Activated CD4-positive, alpha-beta memory T cell treated with anti-CD3 and anti-CD28 coated beads for 36 hours (primary cell): ENCODE results near the gene ABLIM3. TPM values are rescaled to one million over a fixed set of nuclear protein-coding genes. Genes with fewer than 3 reads are reported as not detected.
"Not testable (repeated sequence)": the region's sequence is repeated elsewhere in the genome, so short reads cannot be mapped to it uniquely, and the experiment has no call there.

Experiments used
- CTCF ChIA-PET: fragments of 350-600 bp; sonication (Branson Sonifier 250); formaldehyde crosslinking; loops from one replicate; lab custom pipeline; 2021; ENCODE audit warnings: antibody characterized with exemption, inconsistent platforms; lab: Charles Lee
- POLR2A ChIA-PET: fragments of 350-600 bp; sonication (Branson Sonifier 250); formaldehyde crosslinking; loops from one replicate; lab custom pipeline; 2021; ENCODE audit warnings: antibody characterized with exemption; lab: Charles Lee
- DNase-seq: peaks from one replicate; pipeline ENCODE4 v3.0.0-alpha.2; 2020
- H3K27ac Mint-ChIP-seq: one replicate; pipeline ENCODE4 v1.8.0; 2021; ENCODE audit warnings: mixed read lengths
- H3K27me3 Mint-ChIP-seq: one replicate; pipeline ENCODE4 v1.8.0; 2021; ENCODE audit warnings: mixed read lengths
- H3K36me3 Mint-ChIP-seq: one replicate; pipeline ENCODE4 v1.8.0; 2021; ENCODE audit warnings: mixed read lengths
- H3K4me1 Mint-ChIP-seq: one replicate; pipeline ENCODE4 v1.8.0; 2021; ENCODE audit warnings: low read depth, mixed read lengths
- H3K4me3 Mint-ChIP-seq: one replicate; pipeline ENCODE4 v1.8.0; 2021; ENCODE audit warnings: mild to moderate bottlenecking, mixed read lengths
- H3K9me3 Mint-ChIP-seq: one replicate; pipeline ENCODE4 v1.8.0; 2021; ENCODE audit warnings: mixed read lengths
- intact Hi-C: fragments of 100-400 bp; cut with micrococcal nuclease; formaldehyde crosslinking; loops from one replicate; pipeline ENCODE4 v1.15.1; 2023
- total RNA-seq, 2 experiments: library from RNA; stranded (reverse); gene quantifications; one replicate each; pipeline ENCODE4 v1.2.3, GENCODE V29; 2021

The ABLIM3 gene
- total RNA-seq, 2 experiments from 2014 or later, result 0.10 to 0.24 TPM

GRCh38 chr5:149271195-149271715 is 130.0 kb downstream of the ABLIM3 start:
- Mint-ChIP-seq H3K9me3 (peaks cover 7% of the 10 kb centered on the region), H3K4me3 (peak overlapping the region; percentile 28), H3K36me3 (no peaks in the 10 kb centered on the region), H3K4me1 (peaks cover 7% of the 10 kb centered on the region), H3K27ac (no peak overlapping the region), H3K27me3 (peaks cover 28% of the 10 kb centered on the region)
- POLR2A ChIA-PET, result no interaction called here
- CTCF ChIA-PET, result interaction anchor here (1.0 to 1.3 kb wide), 2 partner anchors 8 to 130 kb away, joined by 3 to 4 read pairs; partner anchors contain the start of gene ABLIM3
- intact Hi-C loops, result loop anchor here (10.0 kb wide), 1 partner anchor 446 kb away; the partner anchor contains the start of gene ADRB2
- DNase-seq, result no peak

- POLR2A ChIA-PET, result no interaction called here
- H3K27ac Mint-ChIP-seq, result no peak within 1 kb of the TSS
- peaks cover 28% of the 10 kb centered on the region for H3K27me3 Mint-ChIP-seq
- CTCF ChIA-PET, result interaction anchor here (0.7 to 0.9 kb wide), 2 partner anchors 130 to 134 kb away, joined by 3 to 4 read pairs; partner anchors contain the start of gene ABLIM3
- peaks cover 7% of the 10 kb centered on the region for H3K9me3 Mint-ChIP-seq
- intact Hi-C loops, result loop anchor here (10.0 kb wide), 1 partner anchor 447 kb away; the partner anchor contains the start of gene ADRB2
- DNase-seq, result peak; percentile 26
- H3K36me3 Mint-ChIP-seq, result no peaks in the 10 kb centered on the region
- peaks cover 7% of the 10 kb centered on the region for H3K4me1 Mint-ChIP-seq
- H3K4me3 Mint-ChIP-seq, result peak within 1 kb of the TSS; percentile 75
Measured at GRCh38 chr5:149271716-149272563, 130.6 kb downstream of the ABLIM3 start, which contains the start of gene AFAP1L1. AFAP1L1 (plus strand) TSS chr5:149271859; CDS start chr5:149271969, 110 bp downstream.

DNA sequence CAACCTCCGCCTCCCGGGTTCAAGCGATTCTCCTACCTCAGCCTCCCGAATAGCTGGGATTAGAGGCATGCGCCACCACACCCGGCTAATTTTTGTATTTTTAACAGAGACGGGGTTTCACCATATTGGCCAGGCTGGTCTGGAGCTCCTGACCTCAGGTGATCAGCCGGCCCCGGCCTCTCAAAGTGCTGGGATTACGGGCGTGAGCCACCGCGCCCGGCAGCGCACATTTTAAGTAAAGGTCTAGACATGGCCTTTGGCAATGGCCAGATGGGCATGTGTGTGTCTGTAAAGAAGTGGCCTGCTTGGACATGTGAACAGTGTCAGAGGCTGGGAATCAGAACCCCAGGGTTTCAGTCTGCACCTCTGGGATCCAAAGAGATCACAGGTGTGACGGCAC is 131.5 kb downstream of the ABLIM3 start:
- intact Hi-C loops, result loop anchor here (10.0 kb wide), 1 partner anchor 448 kb away; the partner anchor contains the start of gene ADRB2
- H3K27ac Mint-ChIP-seq, H3K4me3 Mint-ChIP-seq, H3K9me3 Mint-ChIP-seq, H3K4me1 Mint-ChIP-seq, DNase-seq, H3K36me3 Mint-ChIP-seq, POLR2A ChIA-PET: not testable (repeated sequence)
- CTCF ChIA-PET, result interaction anchor here (0.9 kb wide), 1 partner anchor 134 kb away, joined by 4 read pairs; no protein-coding TSS in a partner anchor
- peaks cover 33% of the 10 kb centered on the region for H3K27me3 Mint-ChIP-seq

DNA sequence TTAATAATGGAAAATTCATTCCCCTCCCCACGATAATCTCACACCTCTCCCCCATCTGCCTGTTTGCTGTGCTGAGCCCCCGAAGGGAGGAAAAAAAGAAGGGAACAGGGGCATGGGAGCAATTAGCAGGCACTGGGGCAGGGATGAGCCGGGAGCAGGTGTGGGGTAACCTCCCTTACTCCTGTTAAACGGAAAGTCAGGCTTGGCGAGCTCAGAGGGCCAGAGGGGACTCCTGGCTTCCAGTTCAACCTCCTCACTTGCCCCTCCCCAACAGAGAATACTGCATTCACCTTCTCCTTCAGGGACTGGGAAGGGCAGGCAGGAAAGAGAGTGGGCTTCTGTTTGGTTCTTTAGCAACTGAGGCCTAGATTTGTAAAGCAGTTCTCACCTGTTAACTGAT is 131.9 kb downstream of the ABLIM3 start:
- H3K4me1 Mint-ChIP-seq, result peaks cover 7% of the 10 kb centered on the region
- no peak overlapping the region for H3K27ac Mint-ChIP-seq
- H3K36me3 Mint-ChIP-seq, result no peaks in the 10 kb centered on the region
- H3K4me3 Mint-ChIP-seq, result no peak overlapping the region
- peaks cover 4% of the 10 kb centered on the region for H3K9me3 Mint-ChIP-seq
- CTCF ChIA-PET, result no interaction called here
- POLR2A ChIA-PET, result no interaction called here
- intact Hi-C loops, result loop anchor here (10.0 kb wide), 1 partner anchor 448 kb away; the partner anchor contains the start of gene ADRB2
- peaks cover 38% of the 10 kb centered on the region for H3K27me3 Mint-ChIP-seq
- DNase-seq, result no peak

DNA sequence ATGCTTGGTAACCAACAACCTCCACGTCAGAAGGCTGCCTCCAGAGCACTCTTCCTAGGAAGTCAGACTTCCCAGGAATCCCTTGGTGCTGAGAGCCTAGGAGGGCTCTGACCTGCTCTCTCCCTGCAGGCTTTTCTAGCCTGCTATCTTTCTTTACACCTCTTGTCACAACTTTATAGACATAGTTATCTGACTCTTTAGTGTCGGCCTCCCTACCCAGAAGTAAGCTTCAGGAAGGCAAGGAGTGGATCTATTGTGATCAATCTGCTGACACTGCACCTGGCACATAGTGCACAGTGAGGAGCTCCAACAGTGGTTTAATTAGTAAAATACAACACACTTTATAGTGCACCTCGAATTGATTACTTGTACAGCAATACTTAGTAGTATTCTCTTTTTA is 132.7 kb downstream of the ABLIM3 start:
- Mint-ChIP-seq H3K9me3 (no peaks in the 10 kb centered on the region), H3K27me3 (peaks cover 41% of the 10 kb centered on the region), H3K4me1 (peaks cover 7% of the 10 kb centered on the region), H3K27ac (no peak overlapping the region), H3K4me3 (no peak overlapping the region), H3K36me3 (no peaks in the 10 kb centered on the region)
- DNase-seq, result no peak
- intact Hi-C loops, result loop anchor here (10.0 kb wide), 1 partner anchor 449 kb away; the partner anchor contains the start of gene ADRB2
- POLR2A ChIA-PET, result no interaction called here
- CTCF ChIA-PET, result interaction anchor here (1.0 to 1.2 kb wide), 2 partner anchors 98 to 133 kb away, joined by 3 to 4 read pairs; partner anchors contain the start of gene ABLIM3

DNA sequence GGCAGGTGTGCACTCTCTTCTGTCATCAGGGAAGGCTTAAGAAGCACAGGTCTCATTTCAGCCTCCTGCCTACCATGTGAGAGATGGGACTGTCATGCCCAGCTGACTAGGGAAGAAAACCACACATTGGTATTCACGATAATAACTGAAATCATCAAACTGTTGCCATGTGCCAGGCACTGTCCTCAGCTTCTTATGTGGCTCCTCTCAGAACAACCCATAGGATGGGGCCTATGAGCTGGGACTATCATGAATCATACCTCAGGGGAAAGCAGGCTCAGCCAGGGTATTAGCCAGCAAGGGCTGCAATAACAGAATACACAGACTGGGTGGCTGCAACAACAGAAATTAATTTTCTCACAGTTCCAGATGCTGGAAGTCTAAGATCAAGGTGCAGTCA is 133.6 kb downstream of the ABLIM3 start:
- H3K27me3 Mint-ChIP-seq, result peaks cover 48% of the 10 kb centered on the region
- no peak overlapping the region for H3K27ac Mint-ChIP-seq
- H3K4me1 Mint-ChIP-seq, result peaks cover 7% of the 10 kb centered on the region
- DNase-seq, result no peak
- H3K9me3 Mint-ChIP-seq, result no peaks in the 10 kb centered on the region
- POLR2A ChIA-PET, result no interaction called here
- no peaks in the 10 kb centered on the region for H3K36me3 Mint-ChIP-seq
- intact Hi-C loops, result loop anchor here (10.0 kb wide), 1 partner anchor 450 kb away; the partner anchor contains the start of gene ADRB2
- CTCF ChIA-PET, result interaction anchor here (0.9 to 1.2 kb wide), 2 partner anchors 97 to 108 kb away, joined by 3 to 4 read pairs; no protein-coding TSS in a partner anchor
- no peak overlapping the region for H3K4me3 Mint-ChIP-seq

- Mint-ChIP-seq H3K27ac (no peak overlapping the region), H3K36me3 (no peaks in the 10 kb centered on the region), H3K27me3 (peaks cover 34% of the 10 kb centered on the region), H3K4me1 (no peaks in the 10 kb centered on the region), H3K4me3 (no peak overlapping the region), H3K9me3 (no peaks in the 10 kb centered on the region)
- CTCF ChIA-PET, result no interaction called here
- intact Hi-C loops, result loop anchor here (10.0 kb wide), 1 partner anchor 453 kb away; the partner anchor contains the start of gene ADRB2
- DNase-seq, result no peak
- POLR2A ChIA-PET, result no interaction called here
Measured at GRCh38 chr5:149277801-149278200, 136.5 kb downstream of the ABLIM3 start.

DNA sequence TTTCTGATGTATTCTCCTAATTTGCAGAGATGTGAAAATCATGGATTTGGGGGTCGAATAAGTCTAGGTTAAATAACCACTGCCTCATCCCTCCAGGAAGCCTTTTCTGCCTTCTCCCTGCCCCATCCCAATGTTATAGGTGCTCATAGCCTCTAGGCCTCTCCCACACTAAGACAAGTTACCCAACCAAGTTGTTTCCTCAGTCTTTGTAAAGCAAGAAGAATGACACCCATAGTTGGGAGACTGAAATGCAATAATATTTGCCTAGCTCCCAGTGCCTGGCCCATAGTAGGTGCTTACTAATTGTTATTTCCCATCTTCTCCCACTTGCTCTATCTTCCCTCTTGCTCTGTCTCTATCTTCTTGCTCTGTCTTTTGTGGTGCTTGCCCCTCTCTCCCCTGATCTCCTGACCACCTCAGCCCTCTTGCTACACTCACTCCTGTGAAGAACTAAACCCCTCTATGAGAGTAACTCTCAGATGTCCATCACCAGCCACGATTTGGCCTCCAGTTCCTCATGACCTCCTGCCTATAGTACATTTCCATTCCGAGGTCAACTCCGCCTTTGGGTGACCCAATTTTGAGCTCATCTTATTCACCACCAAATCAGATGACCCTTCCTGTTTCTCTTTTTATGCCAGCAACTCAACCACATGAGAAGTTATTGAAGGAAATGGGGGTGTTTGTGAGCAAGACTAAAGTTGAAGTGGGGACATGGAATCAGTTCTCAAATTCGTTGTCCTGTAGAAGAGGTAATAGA is 137.3 kb downstream of the ABLIM3 start:
- no peaks in the 10 kb centered on the region for H3K36me3 Mint-ChIP-seq
- H3K27ac Mint-ChIP-seq, result no peak overlapping the region
- intact Hi-C loops, result loop anchor here (10.0 kb wide), 1 partner anchor 454 kb away; the partner anchor contains the start of gene ADRB2
- H3K9me3 Mint-ChIP-seq, result no peaks in the 10 kb centered on the region
- no peak for DNase-seq
- no peaks in the 10 kb centered on the region for H3K4me1 Mint-ChIP-seq
- POLR2A ChIA-PET, result no interaction called here
- peaks cover 27% of the 10 kb centered on the region for H3K27me3 Mint-ChIP-seq
- CTCF ChIA-PET, result interaction anchor here (0.9 to 1.4 kb wide), 5 partner anchors 8 to 538 kb away, joined by 3 to 10 read pairs (median 4); partner anchors contain the start of gene ABLIM3
- H3K4me3 Mint-ChIP-seq, result no peak overlapping the region

GRCh38 chr5:149279661-149280060 is 138.4 kb downstream of the ABLIM3 start:
- Mint-ChIP-seq H3K9me3 (no peaks in the 10 kb centered on the region), H3K36me3 (no peaks in the 10 kb centered on the region), H3K27me3 (peaks cover 24% of the 10 kb centered on the region), H3K27ac (no peak overlapping the region), H3K4me1 (no peaks in the 10 kb centered on the region), H3K4me3 (no peak overlapping the region)
- intact Hi-C loops, result loop anchor here (10.0 kb wide), 1 partner anchor 455 kb away; the partner anchor contains the start of gene ADRB2
- ChIA-PET POLR2A (no interaction called here), CTCF (interaction anchor here (1.2 to 1.4 kb wide), 3 partner anchors 9 to 138 kb away, joined by 3 to 10 read pairs (median 4); partner anchors contain the start of gene ABLIM3)
- no peak for DNase-seq

DNA sequence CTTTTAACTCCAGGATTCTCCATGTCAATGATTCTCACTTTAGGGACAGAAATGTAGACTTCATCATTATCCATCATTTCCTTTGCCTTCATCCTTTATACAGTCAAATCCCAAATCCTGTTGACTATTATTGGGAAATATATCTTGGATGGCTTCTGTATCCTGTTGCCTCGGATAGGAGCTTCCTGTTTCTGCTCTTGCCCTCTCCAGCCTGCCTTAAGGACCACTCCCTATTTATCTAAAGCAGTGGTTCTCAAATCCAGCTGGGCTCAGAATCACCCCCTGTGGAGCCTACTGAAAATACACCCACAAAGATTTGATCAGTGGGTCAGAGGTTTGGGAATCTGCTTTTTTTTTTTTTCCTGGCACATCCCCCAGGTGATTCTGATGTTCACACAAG is 138.8 kb downstream of the ABLIM3 start:
- H3K36me3 Mint-ChIP-seq, result no peaks in the 10 kb centered on the region
- H3K4me3 Mint-ChIP-seq, result no peak overlapping the region
- peaks cover 24% of the 10 kb centered on the region for H3K27me3 Mint-ChIP-seq
- CTCF ChIA-PET, result no interaction called here
- POLR2A ChIA-PET, result no interaction called here
- no peak for DNase-seq
- H3K4me1 Mint-ChIP-seq, result no peaks in the 10 kb centered on the region
- H3K9me3 Mint-ChIP-seq, result no peaks in the 10 kb centered on the region
- intact Hi-C loops, result no loop called here
- no peak overlapping the region for H3K27ac Mint-ChIP-seq

GRCh38 chr5:149280802-149281201 is 139.5 kb downstream of the ABLIM3 start:
- peaks cover 23% of the 10 kb centered on the region for H3K27me3 Mint-ChIP-seq
- H3K27ac Mint-ChIP-seq, result no peak overlapping the region
- no peak for DNase-seq
- H3K36me3 Mint-ChIP-seq, result no peaks in the 10 kb centered on the region
- ChIA-PET POLR2A (no interaction called here), CTCF (no interaction called here)
- no peaks in the 10 kb centered on the region for H3K4me1 Mint-ChIP-seq
- no peak overlapping the region for H3K4me3 Mint-ChIP-seq
- intact Hi-C loops, result no loop called here
- H3K9me3 Mint-ChIP-seq, result no peaks in the 10 kb centered on the region
